ENCODE results near the gene KRTAP10-10.

The KRTAP10-10 gene

GRCh38 chr21:44614961-44615391 lies 22.2 kb upstream of the KRTAP10-10 start:
- TF ChIP-seq CTCF (IDR thresholded peaks at IDR 0.05; ENCODE audit: control insufficient read depth, extremely low read depth, insufficient read depth), result no peak
- no peak for DNase-seq (ENCODE audit: low read depth)
- H3K4me3 ChIP-seq (ENCODE audit: low read depth, low read length), result no peak overlapping the region

GRCh38 chr21:44615466-44615865 lies 21.7 kb upstream of the KRTAP10-10 start:
- no peak overlapping the region for H3K4me3 ChIP-seq (ENCODE audit: low read depth, low read length)
- no peak for DNase-seq (ENCODE audit: low read depth)
- TF ChIP-seq CTCF (IDR thresholded peaks at IDR 0.05; ENCODE audit: control insufficient read depth, extremely low read depth, insufficient read depth), result no peak

- TF ChIP-seq CTCF (IDR thresholded peaks at IDR 0.05; ENCODE audit: control insufficient read depth, extremely low read depth, insufficient read depth), result no peak
- no peak for DNase-seq (ENCODE audit: low read depth)
- H3K4me3 ChIP-seq (ENCODE audit: low read depth, low read length), result no peak overlapping the region
Observed at GRCh38 chr21:44615911-44616590, 21.1 kb upstream of the KRTAP10-10 start.

GRCh38 chr21:44616591-44616926 lies 20.6 kb upstream of the KRTAP10-10 start:
- DNase-seq (ENCODE audit: low read depth), result no peak
- no peak overlapping the region for H3K4me3 ChIP-seq (ENCODE audit: low read depth, low read length)
- no peak for TF ChIP-seq CTCF (IDR thresholded peaks at IDR 0.05; ENCODE audit: control insufficient read depth, extremely low read depth, insufficient read depth)

- H3K4me3 ChIP-seq (ENCODE audit: low read depth, low read length), result no peak overlapping the region
- no peak for DNase-seq (ENCODE audit: low read depth)
- no peak for TF ChIP-seq CTCF (IDR thresholded peaks at IDR 0.05; ENCODE audit: control insufficient read depth, extremely low read depth, insufficient read depth)
Observed at GRCh38 chr21:44617071-44617501, 20.1 kb upstream of the KRTAP10-10 start.

- peak; percentile 33 for DNase-seq (ENCODE audit: low read depth)
- no peak overlapping the region for H3K4me3 ChIP-seq (ENCODE audit: low read depth, low read length)
- peak; percentile 62 for TF ChIP-seq CTCF (IDR thresholded peaks at IDR 0.05; ENCODE audit: control insufficient read depth, extremely low read depth, insufficient read depth)
Observed at GRCh38 chr21:44618504-44618903, 18.7 kb upstream of the KRTAP10-10 start.

GRCh38 chr21:44618909-44619308 lies 18.2 kb upstream of the KRTAP10-10 start:
- no peak overlapping the region for H3K4me3 ChIP-seq (ENCODE audit: low read depth, low read length)
- no peak for TF ChIP-seq CTCF (IDR thresholded peaks at IDR 0.05; ENCODE audit: control insufficient read depth, extremely low read depth, insufficient read depth)
- DNase-seq (ENCODE audit: low read depth), result no peak

Data from LNCaP clone FGC (cell line).